Karpas-422 (cell line): ENCODE measurements around the gene ACAP2. TPM values are rescaled to one million over a fixed set of nuclear protein-coding genes. Genes with fewer than 3 reads are reported as not detected.
"Not testable (repeated sequence)": the region's sequence is repeated elsewhere in the genome, so short reads cannot be mapped to it uniquely, and the experiment has no call there.

ENCODE experiments used
- DNase-seq: peaks from one replicate; pipeline ENCODE4 v3.0.0-alpha.2; 2015
- H2AFZ ChIP-seq: fragments of 200-600 bp; sonication (generic); 2 replicates; pipeline ENCODE4 v1.6.1; 2014; ENCODE audit warnings: antibody characterized with exemption, low read length, mixed read lengths
- H3K27ac ChIP-seq: fragments of 200-600 bp; sonication (generic); 2 replicates; pipeline ENCODE4 v1.5.1; 2014; ENCODE audit warnings: mild to moderate bottlenecking, low read length, moderate library complexity
- H3K27me3 ChIP-seq: fragments of 200-600 bp; sonication (generic); 2 replicates; pipeline ENCODE4 v1.6.1; 2014; ENCODE audit warnings: low read length, mixed read lengths
- H3K36me3 ChIP-seq: fragments of 200-600 bp; sonication (generic); 2 replicates; pipeline ENCODE4 v1.6.1; 2014; ENCODE audit warnings: low read length, mixed read lengths; ENCODE audit not compliant: insufficient read depth
- H3K4me1 ChIP-seq: fragments of 200-600 bp; sonication (generic); 2 replicates; pipeline ENCODE4 v1.6.1; 2014; ENCODE audit warnings: mild to moderate bottlenecking, low read length, mixed read lengths
- H3K4me2 ChIP-seq: fragments of 200-600 bp; sonication (generic); 2 replicates; pipeline ENCODE4 v1.6.1; 2014; ENCODE audit warnings: low read length, low read depth, mild to moderate bottlenecking; ENCODE audit not compliant: poor library complexity, severe bottlenecking
- H3K4me3 ChIP-seq: fragments of 200-600 bp; sonication (generic); 2 replicates; pipeline ENCODE4 v1.5.1; 2014; ENCODE audit warnings: mild to moderate bottlenecking, antibody characterized with exemption, low read length, mixed read lengths
- H3K79me2 ChIP-seq: fragments of 200-600 bp; sonication (generic); 2 replicates; pipeline ENCODE4 v1.6.1; 2014; ENCODE audit warnings: mild to moderate bottlenecking, low read length, mixed read lengths
- H3K9ac ChIP-seq: fragments of 200-600 bp; sonication (generic); 2 replicates; pipeline ENCODE4 v1.6.0; 2014; ENCODE audit warnings: low read length
- H3K9me2 ChIP-seq: fragments of 200-600 bp; sonication (generic), shearing (Covaris generic); replicated peaks from 2 replicates; pipeline ENCODE4 v1.6.0; 2014; ENCODE audit warnings: mild to moderate bottlenecking, low read length, moderate library complexity; ENCODE audit not compliant: insufficient read depth
- H3K9me3 ChIP-seq: fragments of 300-700, 200-600 bp; sonication (generic); 2 replicates; pipeline ENCODE4 v1.6.1; 2014; ENCODE audit warnings: low read length, mixed read lengths
- H4K20me1 ChIP-seq: fragments of 200-600 bp; sonication (generic); 2 replicates; pipeline ENCODE4 v1.6.1; 2014; ENCODE audit warnings: mild to moderate bottlenecking, antibody characterized with exemption, low read length, low read depth; ENCODE audit not compliant: insufficient read depth
- total RNA-seq: library from RNA; depleted of rRNA; stranded (reverse); fragments of >200 nt; shearing (Covaris generic); gene quantifications from 2 replicates; pipeline ENCODE4 v1.2.3, GENCODE V29; 2014; ENCODE audit warnings: low replicate concordance; rRNA removed

Gene ACAP2
- 188 and 260 TPM in 2 replicates for total RNA-seq

- H3K27me3 ChIP-seq, result no peaks in the 10 kb centered on the region
- H3K27ac ChIP-seq, result peak within 1 kb of the TSS; percentile 91
- peaks cover 65% of the 10 kb centered on the region for H3K4me1 ChIP-seq
- peak within 1 kb of the TSS; percentile 35 for H2AFZ ChIP-seq
- H3K9me2 ChIP-seq, result no peaks in the 10 kb centered on the region
- H4K20me1 ChIP-seq, result peaks cover 19% of the 10 kb centered on the region
- peaks cover 49% of the 10 kb centered on the region for H3K79me2 ChIP-seq
- H3K9ac ChIP-seq, result peak within 1 kb of the TSS; percentile 95
- no peaks in the 10 kb centered on the region for H3K9me3 ChIP-seq
- peaks cover 4% of the 10 kb centered on the region; the same call in 1 of the 2 replicates for H3K36me3 ChIP-seq
- H3K4me3 ChIP-seq, result peak within 1 kb of the TSS; percentile 80
- peak; percentile 100 for DNase-seq
- H3K4me2 ChIP-seq, result peak within 1 kb of the TSS; percentile 94
Measured at GRCh38 chr3:195442573-195443390, at the start of gene ACAP2. ACAP2 (minus strand) TSS chr3:195443020; CDS start chr3:195442847, 173 bp downstream.

- Histone ChIP-seq H2AFZ (no peak overlapping the region), H3K27me3 (peaks cover 5% of the 10 kb centered on the region; the same call in 1 of the 2 replicates), H3K4me1 (no peaks in the 10 kb centered on the region)
Measured at GRCh38 chr3:195475614-195476013, 32.8 kb upstream of the ACAP2 start.

GRCh38 chr3:195475116-195475515 is 32.3 kb upstream of the ACAP2 start:
- not testable (repeated sequence) for H3K9me3 ChIP-seq, H3K4me3 ChIP-seq, H3K27me3 ChIP-seq, H3K9me2 ChIP-seq, H3K4me1 ChIP-seq, H3K9ac ChIP-seq, H2AFZ ChIP-seq, H3K79me2 ChIP-seq, H4K20me1 ChIP-seq, H3K36me3 ChIP-seq, DNase-seq, H3K4me2 ChIP-seq, H3K27ac ChIP-seq

More at GRCh38 chr3:195475614-195476013, 32.8 kb upstream of the ACAP2 start:
- Histone ChIP-seq H3K79me2 (no peaks in the 10 kb centered on the region), H3K27ac (no peak overlapping the region), H3K4me3 (no peak overlapping the region), H3K9ac (no peak overlapping the region), H3K4me2 (no peak overlapping the region), H3K9me2 (no peaks in the 10 kb centered on the region), H3K36me3 (no peaks in the 10 kb centered on the region), H4K20me1 (no peaks in the 10 kb centered on the region), H3K9me3 (0 out of 2 replicates have a peak, but pooled peaks cover 2% of the 10 kb centered on the region)
- peak; percentile 41 for DNase-seq

DNA sequence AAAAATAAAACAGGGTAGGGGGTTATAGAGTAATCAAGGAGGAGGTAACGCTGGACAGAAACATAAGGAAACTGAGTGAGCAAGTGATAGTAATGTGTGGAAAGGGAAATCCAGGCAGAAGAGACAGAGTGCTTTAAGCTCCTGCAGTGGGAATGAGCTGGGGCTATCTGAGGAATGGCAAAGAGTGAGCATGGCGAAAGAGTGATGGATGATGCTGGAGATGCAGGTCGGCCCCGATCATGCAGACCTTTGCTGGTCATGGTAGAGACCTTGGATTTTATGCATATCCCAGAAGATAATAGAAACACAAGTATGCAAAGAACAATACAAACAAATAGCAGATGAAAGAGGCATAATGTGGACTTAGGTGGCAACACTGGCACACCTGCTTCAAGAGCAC is 26.0 kb upstream of the ACAP2 start:
- no peak overlapping the region for H3K27ac ChIP-seq
- H3K4me1 ChIP-seq, result peaks cover 6% of the 10 kb centered on the region
- peak; percentile 20 for DNase-seq
- no peak overlapping the region for H3K4me3 ChIP-seq
- no peaks in the 10 kb centered on the region for H4K20me1 ChIP-seq
- H3K79me2 ChIP-seq, result no peaks in the 10 kb centered on the region
- peaks cover 3% of the 10 kb centered on the region; the same call in 1 of the 2 replicates for H3K9me3 ChIP-seq
- no peak overlapping the region for H3K4me2 ChIP-seq
- H3K9ac ChIP-seq, result no peak overlapping the region
- no peak overlapping the region for H2AFZ ChIP-seq
- no peaks in the 10 kb centered on the region for H3K9me2 ChIP-seq
- H3K36me3 ChIP-seq, result no peaks in the 10 kb centered on the region
- H3K27me3 ChIP-seq, result no peaks in the 10 kb centered on the region

DNA sequence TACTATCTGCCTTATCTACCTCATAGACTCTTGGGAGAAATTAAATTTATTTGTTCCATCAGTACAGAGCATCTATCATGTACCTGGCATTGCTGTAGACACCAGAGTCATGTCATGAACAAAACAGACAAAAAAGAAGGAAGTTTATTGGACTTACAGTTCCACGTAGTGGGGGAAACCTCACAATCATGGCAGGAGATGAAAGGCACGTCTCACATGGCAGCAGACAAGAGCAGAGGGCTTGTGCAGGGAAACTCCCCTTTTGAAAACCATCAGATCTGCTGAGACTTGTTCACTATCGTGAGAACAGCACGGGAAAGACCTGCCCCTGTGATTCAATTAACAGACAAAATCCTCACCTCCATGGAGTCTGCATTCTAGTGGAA is 25.6 kb upstream of the ACAP2 start:
- DNase-seq, result peak; percentile 23
- Histone ChIP-seq H3K27me3 (no peaks in the 10 kb centered on the region), H2AFZ (no peak overlapping the region), H3K36me3 (no peaks in the 10 kb centered on the region), H3K9ac (no peak overlapping the region), H3K79me2 (no peaks in the 10 kb centered on the region), H3K4me3 (no peak overlapping the region), H3K4me2 (no peak overlapping the region), H4K20me1 (no peaks in the 10 kb centered on the region), H3K9me2 (no peaks in the 10 kb centered on the region), H3K9me3 (peaks cover 3% of the 10 kb centered on the region; the same call in 1 of the 2 replicates), H3K4me1 (peaks cover 6% of the 10 kb centered on the region), H3K27ac (no peak overlapping the region)

DNA sequence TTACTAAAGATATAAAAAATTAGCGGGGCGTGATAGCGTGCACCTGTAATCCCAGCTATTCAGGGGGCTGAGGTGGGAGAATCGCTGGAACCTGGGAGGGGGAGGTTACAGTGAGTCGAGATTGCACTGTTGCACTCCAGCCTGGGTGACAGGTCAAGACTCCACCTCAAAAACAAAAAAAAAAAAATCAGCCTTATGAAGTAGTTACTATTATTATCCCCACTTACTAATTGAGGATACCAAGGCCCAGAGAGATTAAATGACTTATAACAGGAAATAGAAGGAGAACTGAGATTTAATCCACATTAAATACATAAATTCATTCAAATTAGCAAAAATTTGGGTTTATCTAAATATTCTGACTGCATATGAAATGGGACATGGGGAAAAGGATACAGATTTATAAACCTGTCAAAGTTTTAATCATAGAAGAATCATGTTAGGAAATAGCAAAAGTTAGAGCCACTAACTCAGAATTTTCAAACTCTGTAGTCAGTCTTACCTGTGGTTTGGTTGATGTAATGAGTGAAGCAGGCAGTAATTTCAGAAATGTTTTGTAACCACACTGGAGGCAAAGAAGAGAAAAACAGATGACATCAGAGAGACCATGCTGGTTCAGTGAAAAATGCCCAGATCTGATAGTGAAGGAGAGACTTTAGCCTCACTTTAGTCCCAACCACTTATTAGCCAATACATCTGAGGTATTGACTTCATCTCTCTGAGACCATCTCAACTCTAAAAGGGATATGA is 25.0 kb upstream of the ACAP2 start:
- peaks cover 3% of the 10 kb centered on the region; the same call in 1 of the 2 replicates for H3K9me3 ChIP-seq
- DNase-seq, result peak; percentile 38
- H3K9me2 ChIP-seq, result no peaks in the 10 kb centered on the region
- no peak overlapping the region for H3K9ac ChIP-seq
- no peaks in the 10 kb centered on the region for H4K20me1 ChIP-seq
- no peak overlapping the region for H3K4me2 ChIP-seq
- peaks cover 6% of the 10 kb centered on the region for H3K4me1 ChIP-seq
- H3K36me3 ChIP-seq, result no peaks in the 10 kb centered on the region
- H3K79me2 ChIP-seq, result no peaks in the 10 kb centered on the region
- H3K27ac ChIP-seq, result no peak overlapping the region
- no peaks in the 10 kb centered on the region for H3K27me3 ChIP-seq
- H2AFZ ChIP-seq, result no peak overlapping the region
- no peak overlapping the region for H3K4me3 ChIP-seq

DNA sequence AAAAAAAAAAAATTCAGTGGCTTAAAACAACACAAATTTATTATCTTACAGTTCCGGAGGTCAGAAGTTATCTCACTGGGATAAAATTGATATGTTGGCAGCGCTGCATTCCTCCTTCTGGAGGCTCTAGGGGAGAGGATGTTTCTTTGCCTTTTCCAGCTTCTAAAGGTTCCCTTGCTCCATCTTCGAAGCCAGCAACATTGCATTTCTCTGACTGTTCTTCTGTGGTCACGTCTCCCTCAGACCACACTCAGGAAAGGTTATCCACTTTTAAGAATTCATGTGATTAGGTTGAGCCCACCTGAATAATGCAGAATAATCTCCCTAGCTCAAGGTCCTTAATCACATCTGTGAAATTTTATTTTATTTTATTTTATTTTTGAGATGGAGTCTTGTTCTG is 23.4 kb upstream of the ACAP2 start:
- H3K36me3 ChIP-seq, result no peaks in the 10 kb centered on the region
- H2AFZ ChIP-seq, result no peak overlapping the region
- peaks cover 6% of the 10 kb centered on the region for H3K4me1 ChIP-seq
- H3K4me2 ChIP-seq, result no peak overlapping the region
- no peak overlapping the region for H3K9ac ChIP-seq
- no peak overlapping the region for H3K4me3 ChIP-seq
- H3K79me2 ChIP-seq, result no peaks in the 10 kb centered on the region
- H4K20me1 ChIP-seq, result no peaks in the 10 kb centered on the region
- no peak overlapping the region for H3K27ac ChIP-seq
- H3K9me2 ChIP-seq, result no peaks in the 10 kb centered on the region
- peak; percentile 35 for DNase-seq
- peaks cover 3% of the 10 kb centered on the region; the same call in 1 of the 2 replicates for H3K9me3 ChIP-seq
- no peaks in the 10 kb centered on the region for H3K27me3 ChIP-seq

- H3K27ac ChIP-seq, H3K9me3 ChIP-seq, H3K4me2 ChIP-seq, H3K27me3 ChIP-seq, H3K36me3 ChIP-seq, H3K79me2 ChIP-seq, H3K9me2 ChIP-seq, H3K9ac ChIP-seq, H4K20me1 ChIP-seq, H2AFZ ChIP-seq, H3K4me3 ChIP-seq: not testable (repeated sequence)
- peak; percentile 11 for DNase-seq
- H3K4me1 ChIP-seq, result peaks cover 13% of the 10 kb centered on the region
Measured at GRCh38 chr3:195462922-195463321, 20.1 kb upstream of the ACAP2 start.
